HG03558 (cell line): Measurements from ENCODE around the gene DNPH1.

Source experiments
- ATAC-seq: cut with Tn5 transposase; IDR thresholded peaks from one replicate; pipeline ENCODE4 v1.9.1; 2021; ENCODE audit warnings: moderate number of reproducible peaks; ENCODE audit not compliant: unreplicated experiment; ENCODE audit errors: extremely low read depth

The DNPH1 gene

DNA sequence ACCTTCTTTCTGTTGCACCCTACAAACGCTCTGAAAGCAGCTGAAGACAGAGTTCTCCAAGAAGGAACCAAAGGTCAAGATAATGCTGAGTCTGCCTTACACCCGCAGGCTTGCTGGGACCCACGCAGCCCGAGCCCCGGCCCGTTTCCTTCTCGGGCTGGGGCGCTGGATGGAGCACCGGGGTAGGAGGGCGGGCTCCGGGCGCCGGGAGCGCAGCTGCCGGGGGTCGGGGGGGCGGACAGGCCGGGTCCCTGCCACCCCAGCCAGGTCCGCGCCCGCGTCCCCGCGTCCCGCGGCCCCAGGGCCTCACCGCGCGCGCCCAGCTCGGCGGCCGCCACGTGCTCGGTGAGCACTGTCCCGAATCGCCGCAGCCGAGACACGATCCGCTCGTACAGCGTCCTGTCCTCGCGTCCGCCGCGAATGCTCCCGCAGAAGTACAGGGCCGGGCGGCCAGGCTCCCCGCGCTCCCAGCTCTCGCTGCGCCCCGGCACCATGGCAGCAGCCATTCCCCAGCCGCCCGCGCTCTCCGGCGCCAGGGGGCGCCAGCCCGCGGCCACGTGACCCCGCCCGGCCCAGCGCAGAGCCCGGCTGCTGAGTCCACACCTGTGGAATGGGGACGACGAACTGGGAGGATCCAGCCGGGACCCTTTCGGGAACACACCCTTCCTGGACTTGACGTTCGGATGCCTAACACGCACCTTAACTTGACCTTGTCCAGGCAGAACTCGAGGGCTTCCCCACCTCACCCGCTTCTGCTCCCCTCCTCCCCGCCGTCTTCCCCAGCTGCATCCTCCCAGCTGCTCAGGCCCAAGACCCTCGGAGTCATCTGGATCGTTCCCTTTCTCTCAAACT lies at the start of gene DNPH1:
DNPH1 (minus strand) TSS at position 531 of the 852 bp plus-strand sequence; CDS start at position 506, 25 bp downstream.
- no peak for ATAC-seq

DNA sequence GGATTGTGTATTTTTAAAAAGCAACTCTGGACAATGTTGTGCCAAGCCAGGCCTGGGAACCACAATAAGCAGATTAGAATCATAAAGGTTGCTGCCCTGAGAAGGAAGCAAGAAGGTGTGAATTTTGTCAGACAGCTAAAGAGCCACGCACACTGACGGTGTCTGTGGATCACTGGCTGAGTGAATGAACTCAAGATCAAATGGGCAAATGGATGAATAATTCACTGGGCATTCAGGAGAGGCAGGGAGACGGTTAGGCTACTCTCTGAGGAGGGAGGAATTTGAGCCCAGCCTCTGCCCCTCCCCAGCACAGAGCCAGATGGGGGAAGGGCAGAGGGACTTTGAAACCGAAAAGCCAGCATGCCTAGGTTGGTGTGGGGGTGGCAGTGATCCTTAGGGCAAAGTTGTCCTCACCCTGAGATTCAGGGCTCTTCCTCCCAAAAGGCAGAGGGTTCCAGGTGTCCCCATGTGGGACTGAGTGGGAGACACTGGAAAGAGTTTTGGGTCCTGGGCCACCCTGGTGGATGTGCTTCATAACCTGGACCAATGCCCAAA lies 49.3 kb upstream of the DNPH1 start:
- ATAC-seq: no peak

- ATAC-seq: no peak
Measured at GRCh38 chr6:43277643-43278523, 48.6 kb upstream of the DNPH1 start.

DNA sequence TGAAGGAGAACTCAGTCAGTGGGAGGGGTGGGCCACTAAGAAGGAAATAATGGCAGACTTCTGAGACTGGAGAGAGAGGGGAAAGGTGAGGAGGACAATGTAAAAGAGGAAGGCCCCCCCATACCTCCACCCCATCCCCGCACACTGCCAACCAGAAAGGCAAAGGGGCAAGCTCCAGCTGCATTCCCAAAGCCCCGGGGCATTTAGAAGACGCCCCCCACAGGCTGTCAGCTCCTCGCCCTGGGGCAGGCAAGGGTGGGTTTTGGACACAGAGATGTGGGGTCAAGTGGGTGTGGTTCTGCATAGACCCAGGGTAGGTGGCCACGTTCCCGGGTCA lies 48.0 kb upstream of the DNPH1 start:
- no peak for ATAC-seq

DNA sequence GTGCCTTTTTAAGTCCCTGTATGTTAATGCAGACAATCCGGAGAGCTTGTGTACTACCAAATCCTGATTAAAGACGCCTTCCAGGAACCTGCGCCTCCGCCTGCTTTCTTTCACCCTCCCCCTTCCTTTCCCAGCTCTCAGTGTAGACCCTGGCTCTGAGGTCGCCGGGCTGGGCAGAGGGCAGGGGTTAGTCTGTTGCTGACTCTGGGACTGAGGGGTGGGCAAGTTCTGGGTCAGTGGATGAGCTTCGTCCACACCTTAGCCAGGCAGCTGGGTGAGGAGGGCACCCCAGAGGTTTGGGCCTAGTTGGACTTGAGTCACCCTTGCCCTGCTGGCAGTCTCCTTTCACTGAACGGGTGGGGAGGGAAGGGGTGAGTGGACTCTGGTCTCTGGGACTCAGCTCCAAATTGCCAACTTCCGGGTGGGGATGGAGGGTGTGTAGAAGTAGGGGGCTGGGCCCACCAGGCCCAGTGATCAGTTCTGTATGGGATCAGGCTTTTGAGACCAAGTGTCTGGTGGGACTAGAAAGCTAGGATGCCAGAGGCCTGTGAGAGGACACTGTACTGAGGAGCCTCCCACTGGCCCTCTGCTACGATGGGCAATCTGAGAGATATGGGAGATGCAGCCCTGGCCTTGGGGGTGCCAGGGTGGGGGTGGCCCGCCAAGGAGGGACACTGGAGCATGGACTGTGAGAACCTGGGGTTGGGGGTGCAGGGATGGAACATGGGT lies 47.5 kb upstream of the DNPH1 start:
- ATAC-seq: no peak

DNA sequence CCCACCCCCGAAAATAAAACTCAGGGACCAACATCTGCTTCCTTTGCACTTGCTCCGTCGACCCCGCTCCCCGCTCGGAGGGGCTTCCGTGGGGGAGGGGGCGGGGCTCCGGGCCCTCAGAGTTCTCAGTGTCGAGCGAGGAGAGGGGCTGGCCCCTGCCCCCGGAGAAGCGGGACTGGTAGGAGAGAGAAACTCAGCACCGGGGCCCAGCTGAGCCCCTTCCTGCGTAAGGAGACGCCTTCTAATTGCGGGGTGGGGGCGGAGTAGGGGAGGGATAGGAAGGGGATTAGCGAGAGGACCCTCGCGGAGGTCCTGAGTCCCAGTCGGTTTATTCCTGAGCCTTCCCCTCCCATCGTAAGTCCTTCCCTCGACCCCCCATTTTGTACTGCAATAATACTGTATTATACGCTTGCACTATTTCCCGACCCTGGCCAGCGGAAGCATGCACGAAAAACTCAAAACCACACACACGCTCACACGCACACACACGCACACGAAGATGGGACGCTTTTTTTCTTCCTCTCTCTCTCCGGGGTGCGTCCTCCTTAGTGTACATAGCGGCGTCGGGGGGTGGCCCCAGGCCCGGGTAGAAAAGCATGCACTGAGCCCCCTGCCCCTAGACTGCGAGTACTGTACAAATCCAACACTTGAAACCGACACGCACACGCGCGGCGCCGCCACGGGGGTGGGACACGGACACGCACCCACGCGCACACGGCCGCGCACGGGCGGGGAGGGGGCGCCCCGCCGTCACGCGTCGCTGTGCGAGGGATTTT lies 46.7 kb upstream of the DNPH1 start:
- no peak for ATAC-seq

DNA sequence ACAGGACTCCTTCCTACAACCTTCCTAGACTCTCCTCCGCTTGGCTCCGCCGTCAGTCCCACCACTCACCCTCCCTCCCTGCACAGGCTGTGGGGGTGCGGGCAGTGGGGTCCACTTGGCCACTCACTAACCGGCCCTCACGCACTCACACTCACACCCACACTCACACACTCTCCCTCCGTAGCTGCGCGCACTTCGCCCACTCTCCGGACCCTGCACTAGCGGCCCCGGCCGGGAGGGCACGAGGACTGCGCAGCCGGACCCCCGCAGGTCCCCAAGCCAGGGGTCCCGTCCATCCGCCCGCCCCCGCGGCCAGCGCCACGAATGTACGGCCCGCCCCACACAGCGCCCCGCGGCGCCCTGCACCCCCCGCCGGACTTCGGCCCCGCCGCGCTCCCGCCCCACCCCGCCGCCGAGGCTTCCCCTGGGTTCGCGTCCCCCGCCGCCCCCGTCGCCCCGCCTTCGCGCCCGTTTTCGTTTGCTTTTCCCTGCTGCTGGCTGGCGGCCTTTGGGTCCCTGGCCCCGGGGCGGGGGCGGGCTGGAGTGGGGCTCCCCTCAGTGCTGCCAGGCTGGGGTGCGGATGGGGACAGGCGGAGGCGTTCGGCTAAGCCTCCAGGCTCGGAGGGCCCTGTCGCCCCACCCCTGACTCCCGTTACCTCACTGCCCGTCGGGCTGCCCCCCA lies 45.8 kb upstream of the DNPH1 start:
- no peak for ATAC-seq

- no peak for ATAC-seq
Measured at GRCh38 chr6:43274127-43274915, 45.0 kb upstream of the DNPH1 start.

DNA sequence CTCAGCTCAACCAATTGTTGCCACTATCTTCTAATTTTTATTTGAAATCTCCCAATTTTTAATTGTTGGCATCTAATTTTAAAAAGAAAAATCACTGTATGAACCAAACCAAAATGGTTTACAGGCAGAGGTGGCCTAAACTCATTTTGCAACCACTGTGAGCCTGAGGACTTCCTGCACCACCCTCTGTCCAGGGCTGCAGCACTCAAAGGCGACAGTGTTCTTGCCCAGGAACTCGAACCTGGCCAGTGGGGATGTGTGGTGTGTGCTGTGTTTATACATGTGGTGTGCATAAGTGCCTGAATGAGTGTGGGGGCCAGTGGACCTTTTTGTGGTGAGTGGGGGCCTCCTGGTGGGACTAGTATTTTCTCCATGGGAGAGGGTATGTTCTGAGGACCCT lies 44.4 kb upstream of the DNPH1 start:
- ATAC-seq: no peak

- ATAC-seq: no peak
Measured at GRCh38 chr6:43271944-43272343, 42.7 kb upstream of the DNPH1 start.

- ATAC-seq: no peak
Measured at GRCh38 chr6:43271103-43271815, 42.0 kb upstream of the DNPH1 start.

- ATAC-seq: no peak
Measured at GRCh38 chr6:43269273-43270007, 40.2 kb upstream of the DNPH1 start.

- no peak for ATAC-seq
Measured at GRCh38 chr6:43268782-43269272, 39.5 kb upstream of the DNPH1 start.

- ATAC-seq: no peak
Measured at GRCh38 chr6:43268355-43268700, 39.0 kb upstream of the DNPH1 start.

DNA sequence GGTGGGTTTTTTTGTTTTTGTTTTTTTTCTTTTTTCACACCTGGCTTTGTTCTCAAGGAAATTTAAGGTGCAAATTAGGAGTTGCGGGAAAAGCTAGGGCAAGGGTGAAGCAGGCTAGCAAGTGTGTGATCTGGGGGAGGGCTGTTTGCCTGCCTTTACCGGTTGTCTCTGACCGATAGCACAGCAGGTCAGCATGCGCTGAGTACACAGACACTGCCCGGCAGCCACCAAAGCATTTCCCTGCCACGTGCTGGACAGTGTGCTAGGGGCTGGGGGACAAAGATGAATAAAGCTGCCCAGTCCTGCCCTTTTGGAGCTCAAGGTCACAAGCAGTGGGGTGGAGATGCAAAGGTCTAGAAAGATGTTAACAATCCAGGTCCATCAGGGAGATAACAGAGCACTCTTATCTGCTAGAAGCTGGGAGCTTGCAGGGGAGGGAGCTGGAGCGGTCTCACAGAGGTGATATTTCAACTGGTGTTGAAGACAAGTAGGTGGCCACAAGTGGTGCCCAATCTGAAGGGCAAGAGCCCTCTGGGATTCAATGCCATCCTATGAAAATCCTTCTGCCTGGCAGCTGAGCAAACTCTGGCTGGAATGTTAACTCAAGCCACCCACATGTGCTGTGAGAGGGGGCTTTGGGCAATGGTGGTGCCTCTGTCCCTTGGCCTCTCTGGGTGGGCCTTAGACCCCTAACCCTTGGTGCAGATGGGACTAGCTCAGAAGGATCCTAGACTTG lies 38.5 kb upstream of the DNPH1 start:
- no peak for ATAC-seq

DNA sequence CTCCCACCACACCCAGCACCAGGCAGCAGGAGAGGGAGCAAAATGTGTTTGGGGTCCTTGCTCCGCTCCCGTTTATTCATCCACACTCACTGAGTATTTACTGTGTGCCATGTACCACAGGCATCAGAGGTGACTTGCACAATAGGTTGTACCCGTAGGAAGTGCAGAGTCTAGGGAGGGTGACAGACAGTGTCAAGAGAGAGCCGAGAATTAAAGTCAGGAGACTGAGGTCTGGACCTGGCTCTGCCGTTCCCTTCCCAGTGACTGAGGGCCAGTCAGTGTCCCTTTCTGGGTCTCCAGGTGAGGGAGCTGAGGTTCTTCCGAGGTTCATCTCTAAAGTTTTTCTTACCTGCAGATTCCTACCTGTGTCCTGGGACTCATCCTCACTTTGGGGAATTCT lies 36.3 kb upstream of the DNPH1 start:
- no peak for ATAC-seq
